Keratinocyte (primary cell): ENCODE measurements around the gene FAM107B. TPM values are rescaled to one million over a fixed set of nuclear protein-coding genes. Genes with fewer than 3 reads are reported as not detected.

ENCODE experiments used
- DNase-seq: peaks from one replicate; pipeline ENCODE4 v3.0.0-alpha.2; 2011; ENCODE audit warnings: low read depth, missing footprints, low spot score
- FAIRE-seq: peaks from 2 replicates; lab custom pipeline; 2011; peaks lifted over from hg19 to GRCh38; lab: Jason Lieb, UNC
- H2AFZ ChIP-seq: 2 replicates; pipeline ENCODE4 v1.6.0; 2012; ENCODE audit warnings: low read length, control low read depth, inconsistent platforms; ENCODE audit not compliant: control insufficient read depth
- H3K27ac ChIP-seq: 2 replicates; pipeline ENCODE4 v1.5.1; 2011; ENCODE audit warnings: low read length; ENCODE audit not compliant: control insufficient read depth, insufficient read depth
- H3K27me3 ChIP-seq: 3 replicates; pipeline ENCODE4 v1.6.0; 2011; ENCODE audit warnings: low read length; ENCODE audit not compliant: control insufficient read depth, insufficient read depth; ENCODE audit errors: extremely low read depth
- H3K36me3 ChIP-seq, 2 experiments: 2 replicates in 1 of 2; 3 replicates in 1 of 2; pipeline ENCODE4 v1.5.1; 2011; ENCODE audit warnings: low read length in 2 of 2, mild to moderate bottlenecking in 1 of 2; ENCODE audit not compliant: control insufficient read depth in 2 of 2, insufficient read depth in 2 of 2; ENCODE audit errors: extremely low read depth in 1 of 2
- H3K4me1 ChIP-seq: 3 replicates; pipeline ENCODE4 v1.5.1; 2011; ENCODE audit warnings: low read length; ENCODE audit not compliant: control insufficient read depth, insufficient read depth; ENCODE audit errors: extremely low read depth
- H3K4me2 ChIP-seq: 3 replicates; pipeline ENCODE4 v1.6.0; 2011; ENCODE audit warnings: low read depth, low read length; ENCODE audit not compliant: control insufficient read depth, insufficient read depth; ENCODE audit errors: extremely low read depth
- H3K4me3 ChIP-seq, 3 experiments: fragments of 200-600 bp in 1 of 3; sonication (generic) in 1 of 3; 2 replicates in 2 of 3; 3 replicates in 1 of 3; pipeline ENCODE4 v1.5.1; 2011 to 2016; ENCODE audit warnings: low read length in 3 of 3, mild to moderate bottlenecking in 3 of 3, control low read depth in 2 of 3, inconsistent platforms in 1 of 3, low read depth in 1 of 3, mixed read lengths in 1 of 3, mixed run types in 1 of 3, moderate library complexity in 1 of 3; ENCODE audit not compliant: control insufficient read depth in 2 of 3, insufficient read depth in 2 of 3; ENCODE audit errors: extremely low read depth in 1 of 3
- H3K79me2 ChIP-seq: 2 replicates; pipeline ENCODE4 v1.6.0; 2012; ENCODE audit warnings: low read length; ENCODE audit not compliant: control insufficient read depth, insufficient read depth
- H3K9ac ChIP-seq: 3 replicates; pipeline ENCODE4 v1.6.0; 2011; ENCODE audit warnings: low read length; ENCODE audit not compliant: control insufficient read depth, insufficient read depth; ENCODE audit errors: extremely low read depth
- H3K9me1 ChIP-seq: 3 replicates; pipeline ENCODE4 v1.6.0; 2011; ENCODE audit warnings: low read length; ENCODE audit not compliant: control insufficient read depth, insufficient read depth; ENCODE audit errors: extremely low read depth
- H3K9me3 ChIP-seq: 2 replicates; pipeline ENCODE4 v1.5.1; 2012; ENCODE audit warnings: low read depth, low read length; ENCODE audit not compliant: control insufficient read depth
- H4K20me1 ChIP-seq: 3 replicates; pipeline ENCODE4 v1.6.0; 2011; ENCODE audit warnings: low read length; ENCODE audit not compliant: control insufficient read depth, insufficient read depth; ENCODE audit errors: extremely low read depth
- CTCF ChIP-seq, 3 experiments: IDR thresholded peaks in 1 of 3; conservative IDR thresholded peaks in 1 of 3; optimal IDR thresholded peaks in 1 of 3; 2 replicates in 2 of 3; 3 replicates in 1 of 3; pipeline versions ENCODE3 to v1.5.1; 2011; ENCODE audit warnings: low read length in 3 of 3, mild to moderate bottlenecking in 3 of 3, moderate library complexity in 2 of 3, control low read depth in 1 of 3, inconsistent platforms in 1 of 3; ENCODE audit not compliant: insufficient read depth in 2 of 3; ENCODE audit errors: extremely low read depth in 1 of 3
- EZH2 ChIP-seq: IDR thresholded peaks from one replicate; pipeline ENCODE4 v1.6.1; 2012; ENCODE audit warnings: inconsistent platforms, mild to moderate bottlenecking, low read length, moderate library complexity
- dilution Hi-C: fragments of 300-500 bp; cut with MboI; formaldehyde crosslinking; loops from one replicate; pipeline ENCODE4 v1.7.0; 2020; ENCODE audit warnings: low sequenced_read_pairs; ENCODE audit not compliant: extremely low pct_ligation_motif_present
- polyA plus RNA-seq, 5 experiments: library from polyadenylated mRNA; depleted of rRNA in 3 of 5; stranded (reverse) in 3 of 5; stranded (forward) in 1 of 5; unstranded in 1 of 5; fragments of >200 nt; gene quantifications; 1 replicate in 1 of 5; 2 replicates in 3 of 5; 3 replicates in 1 of 5; pipeline versions ENCODE4 v1.2.1 to v1.2.3, GENCODE V29; 2011 to 2012; ENCODE audit warnings: missing spikeins in 2 of 5, low read depth in 1 of 5, low replicate concordance in 1 of 5

FAM107B gene
- polyA plus RNA-seq, 1 donor (not counting 4 experiments of a cell fraction or from before 2014, with no cell fraction given), result 8.7 TPM

DNA sequence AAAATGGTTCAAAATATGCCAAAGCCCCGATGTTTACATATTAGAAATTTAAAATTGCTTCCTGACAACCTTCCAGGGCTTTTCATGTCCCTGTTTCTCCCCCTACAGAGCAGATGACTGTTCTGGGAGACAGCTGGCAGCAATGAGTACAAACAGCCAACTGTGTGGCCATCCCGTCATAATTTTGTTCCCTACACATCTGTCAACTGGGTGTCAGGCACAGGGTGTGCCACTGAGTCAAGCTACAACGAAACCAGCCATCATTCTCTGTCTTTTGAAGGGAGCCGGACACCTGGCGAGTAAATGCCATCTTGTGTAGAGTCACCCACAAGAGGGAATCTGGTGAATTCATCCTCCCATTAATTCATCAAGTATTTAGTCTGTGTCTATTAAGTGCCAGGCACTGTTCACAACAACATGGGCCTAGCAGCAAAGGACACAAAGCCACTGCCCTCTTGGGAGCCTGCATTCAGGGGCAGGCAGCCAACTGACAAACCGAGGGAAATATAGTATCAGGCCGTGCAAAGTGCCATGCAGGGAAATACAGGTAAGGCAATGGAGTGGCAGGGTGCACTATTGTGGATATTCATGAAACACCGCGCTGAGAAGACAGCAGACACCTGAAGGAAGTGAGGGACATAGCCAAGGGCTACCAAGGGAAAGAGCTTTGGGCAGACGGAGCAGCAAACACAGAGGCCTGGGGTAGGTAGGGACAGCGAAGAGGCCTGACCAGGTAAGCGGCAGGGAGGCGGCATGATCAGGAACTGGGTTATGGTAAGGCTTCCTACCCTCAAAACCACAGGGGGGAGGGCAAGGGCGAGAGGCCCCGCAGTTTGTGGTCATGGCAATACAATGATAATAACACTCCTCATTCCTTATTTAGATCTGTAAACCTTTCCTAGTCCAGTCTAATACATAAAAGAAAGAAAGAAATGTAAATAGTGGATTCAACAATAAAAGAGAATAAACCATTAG, 213.6 kb downstream of the FAM107B start:
- Histone ChIP-seq H2AFZ (no peak overlapping the region), H3K79me2 (peaks cover 23% of the 10 kb centered on the region), H3K4me1 (peaks cover 15% of the 10 kb centered on the region), H3K4me3 (peak overlapping the region in 1 of 3 experiments; percentile 8), H3K9ac (peak overlapping the region; percentile 2), H3K9me3 (no peaks in the 10 kb centered on the region), H3K36me3 (no peaks in the 10 kb centered on the region), H3K27me3 (no peaks in the 10 kb centered on the region), H3K27ac (peak overlapping the region; percentile 59), H3K9me1 (peaks cover 2% of the 10 kb centered on the region), H4K20me1 (no peaks in the 10 kb centered on the region), H3K4me2 (peak overlapping the region; percentile 47)
- TF ChIP-seq EZH2, result no peak
- no peak for FAIRE-seq
- dilution Hi-C loops, result no loop called here
- DNase-seq, result no peak

DNA sequence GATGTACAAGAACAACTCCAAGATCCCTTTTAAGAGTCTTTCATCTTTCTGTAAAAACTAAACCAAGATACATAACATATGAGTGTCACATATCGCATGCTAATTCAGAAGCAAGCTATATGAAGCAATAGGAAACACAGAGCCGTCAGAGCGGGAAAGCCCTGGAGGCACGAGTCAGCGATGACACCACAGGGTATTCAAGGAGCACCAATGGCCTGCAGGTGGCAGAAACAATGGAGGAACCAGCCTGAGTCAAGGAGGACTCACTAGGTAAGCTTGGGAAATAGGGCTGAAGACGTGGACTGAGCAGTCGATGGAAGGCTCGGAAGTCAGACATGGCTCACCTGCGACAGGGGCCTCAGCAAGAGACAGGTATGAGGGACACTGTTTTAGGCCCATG, 214.4 kb downstream of the FAM107B start:
- Histone ChIP-seq H3K27ac (peak overlapping the region; percentile 60), H3K9ac (no peak overlapping the region), H2AFZ (peak overlapping the region; percentile 28), H3K36me3 (no peaks in the 10 kb centered on the region), H3K79me2 (peaks cover 28% of the 10 kb centered on the region), H3K27me3 (no peaks in the 10 kb centered on the region), H3K4me1 (peaks cover 15% of the 10 kb centered on the region), H3K4me2 (peak overlapping the region; percentile 47), H3K9me1 (peaks cover 2% of the 10 kb centered on the region), H3K9me3 (no peaks in the 10 kb centered on the region), H3K4me3 (no peak overlapping the region), H4K20me1 (no peaks in the 10 kb centered on the region)
- TF ChIP-seq EZH2 (no peak), CTCF (optimal IDR thresholded peaks at IDR 0.05 in 1 of 3, IDR thresholded peaks at IDR 0.05 in 1 of 3, conservative IDR thresholded peaks at IDR 0.05 in 1 of 3; ENCODE audit: extremely low read depth in 1 of 3, insufficient read depth in 2 of 3, low read length in 3 of 3) (peak; percentile 16 to 63 (median 22))
- dilution Hi-C loops, result no loop called here
- FAIRE-seq, result peak; percentile 93
- peak; percentile 85 for DNase-seq
